GM12875 (cell line): ENCODE measurements around the gene AP1B1.

Source experiments
- H3K4me3 ChIP-seq: one replicate; pipeline ENCODE4 v1.5.1; 2011; ENCODE audit warnings: low read depth, low read length, control low read depth
- TF ChIP-seq, protein P1 (sequence below): IDR thresholded peaks from 2 replicates; pipeline ENCODE4 v1.5.1; 2011; ENCODE audit warnings: low read depth, mild to moderate bottlenecking, control low read depth, inconsistent platforms, low read length, moderate library complexity, borderline replicate concordance; ENCODE audit not compliant: insufficient read depth

Gene AP1B1

GRCh38 chr22:29327089-29327764 is 61.1 kb downstream of the AP1B1 start:
- H3K4me3 ChIP-seq: no peak overlapping the region
- TF ChIP-seq, protein P1, sequence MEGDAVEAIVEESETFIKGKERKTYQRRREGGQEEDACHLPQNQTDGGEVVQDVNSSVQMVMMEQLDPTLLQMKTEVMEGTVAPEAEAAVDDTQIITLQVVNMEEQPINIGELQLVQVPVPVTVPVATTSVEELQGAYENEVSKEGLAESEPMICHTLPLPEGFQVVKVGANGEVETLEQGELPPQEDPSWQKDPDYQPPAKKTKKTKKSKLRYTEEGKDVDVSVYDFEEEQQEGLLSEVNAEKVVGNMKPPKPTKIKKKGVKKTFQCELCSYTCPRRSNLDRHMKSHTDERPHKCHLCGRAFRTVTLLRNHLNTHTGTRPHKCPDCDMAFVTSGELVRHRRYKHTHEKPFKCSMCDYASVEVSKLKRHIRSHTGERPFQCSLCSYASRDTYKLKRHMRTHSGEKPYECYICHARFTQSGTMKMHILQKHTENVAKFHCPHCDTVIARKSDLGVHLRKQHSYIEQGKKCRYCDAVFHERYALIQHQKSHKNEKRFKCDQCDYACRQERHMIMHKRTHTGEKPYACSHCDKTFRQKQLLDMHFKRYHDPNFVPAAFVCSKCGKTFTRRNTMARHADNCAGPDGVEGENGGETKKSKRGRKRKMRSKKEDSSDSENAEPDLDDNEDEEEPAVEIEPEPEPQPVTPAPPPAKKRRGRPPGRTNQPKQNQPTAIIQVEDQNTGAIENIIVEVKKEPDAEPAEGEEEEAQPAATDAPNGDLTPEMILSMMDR: no peak

DNA sequence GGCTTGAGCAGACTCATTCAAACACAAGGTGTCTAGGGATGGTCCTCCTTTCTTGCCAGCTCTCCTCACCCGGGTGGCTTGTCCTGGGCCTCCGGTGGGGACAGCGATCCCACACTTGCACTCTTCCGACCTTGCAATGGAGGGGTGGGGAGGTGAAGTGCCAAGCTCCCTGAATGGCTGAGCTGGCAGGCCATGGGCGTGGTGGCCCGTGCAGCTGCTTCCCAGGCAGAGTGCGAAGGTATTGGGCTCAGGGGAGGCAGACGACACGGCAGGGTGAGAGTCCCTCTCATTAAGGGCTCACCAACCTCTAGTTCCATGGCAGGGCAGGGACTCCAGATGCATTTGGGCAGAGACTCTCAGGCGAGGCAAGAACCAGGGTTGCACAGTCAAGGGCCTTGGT is 61.9 kb downstream of the AP1B1 start:
- TF ChIP-seq, protein P1: no peak

DNA sequence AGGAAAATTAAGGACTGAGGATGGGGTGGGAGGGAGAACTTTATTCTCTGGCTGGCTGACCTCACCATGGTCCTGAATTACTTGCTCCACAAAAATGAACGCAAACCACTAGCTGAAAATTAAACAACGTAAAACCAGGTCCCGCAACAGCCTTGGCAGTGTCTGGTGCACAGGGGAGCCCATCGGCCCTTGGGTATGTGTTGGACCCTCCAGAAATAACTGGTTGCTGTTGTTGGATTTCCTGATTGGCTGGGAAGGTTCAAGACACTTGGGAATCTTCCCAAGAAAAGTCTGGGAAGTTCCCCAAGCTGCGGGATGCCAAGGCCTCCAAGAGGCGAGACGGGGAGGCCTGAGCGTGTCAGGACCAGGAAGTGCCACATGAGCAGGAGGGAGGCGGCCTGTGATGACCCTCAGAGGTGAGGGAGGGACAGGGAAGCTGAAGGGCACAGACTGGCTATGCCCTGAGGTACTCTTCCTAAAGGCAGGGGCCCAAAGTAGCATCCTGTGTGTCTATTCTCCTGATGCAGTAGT is 62.5 kb downstream of the AP1B1 start:
- TF ChIP-seq, protein P1: no peak

More for the DNA sequence above, 61.9 kb downstream of the AP1B1 start:
- H3K4me3 ChIP-seq: no peak overlapping the region

GRCh38 chr22:29325356-29325755 is 63.0 kb downstream of the AP1B1 start:
- H3K4me3 ChIP-seq: no peak overlapping the region
- TF ChIP-seq, protein P1: no peak

More for the DNA sequence above, 62.5 kb downstream of the AP1B1 start:
- H3K4me3 ChIP-seq: no peak overlapping the region

DNA sequence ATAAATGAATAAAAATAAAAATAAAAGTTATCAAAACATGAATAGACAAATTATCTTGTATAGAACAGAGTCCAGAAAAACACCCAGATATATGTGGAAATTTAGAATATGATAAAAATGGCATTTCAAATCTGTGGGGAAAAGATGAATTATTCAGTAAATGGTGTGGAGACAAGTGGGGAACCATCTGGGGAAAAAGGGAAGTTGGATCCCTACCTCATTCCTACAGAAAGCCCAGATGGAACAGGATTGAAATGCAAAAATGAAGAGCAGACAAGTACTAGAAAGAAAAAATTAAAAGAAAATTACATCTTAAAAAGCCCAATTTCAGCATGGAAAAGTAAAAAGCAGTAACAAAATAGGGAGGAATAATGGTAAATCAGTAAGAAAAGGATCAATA is 64.7 kb downstream of the AP1B1 start:
- TF ChIP-seq, protein P1: no peak
- no peak overlapping the region for H3K4me3 ChIP-seq

DNA sequence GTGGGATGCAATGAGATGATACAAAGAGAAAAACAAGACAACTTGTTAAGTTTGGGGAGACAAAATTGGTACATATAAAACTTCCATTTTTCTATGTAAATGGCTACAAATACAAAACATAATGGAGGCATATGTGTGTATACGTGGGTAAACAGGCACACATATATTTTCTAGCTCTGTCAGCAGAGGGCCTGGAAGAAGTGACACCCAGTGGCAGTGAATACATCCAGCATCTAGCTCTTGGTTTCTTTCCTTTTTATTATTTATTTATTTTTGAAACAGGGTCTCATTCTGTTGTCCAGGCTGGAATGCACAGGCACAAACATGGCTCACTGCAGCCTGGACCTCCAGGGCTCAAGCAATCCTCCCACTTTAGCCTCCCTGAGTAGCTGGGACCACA is 67.8 kb downstream of the AP1B1 start:
- TF ChIP-seq, protein P1: no peak

DNA sequence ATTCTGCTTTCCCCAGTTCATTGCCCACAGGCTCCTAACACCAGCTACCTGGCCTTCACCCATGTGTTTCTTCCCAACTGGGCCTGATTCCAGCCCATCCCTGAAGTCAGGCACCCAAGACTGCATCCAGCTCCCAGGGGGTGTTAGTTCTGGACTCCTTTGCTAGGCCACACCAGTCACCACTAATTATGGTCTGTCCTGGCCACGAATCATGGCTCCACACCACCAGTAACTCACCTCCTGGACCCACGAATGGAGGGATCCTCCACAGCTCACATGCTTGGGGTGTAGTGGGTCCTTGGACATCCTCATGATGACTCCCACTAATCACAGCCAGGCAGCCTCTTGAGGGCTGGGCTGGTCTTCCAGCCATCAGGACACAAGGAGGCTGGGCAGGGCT is 69.3 kb downstream of the AP1B1 start:
- TF ChIP-seq, protein P1: no peak
- H3K4me3 ChIP-seq: no peak overlapping the region

More for the DNA sequence above, 67.8 kb downstream of the AP1B1 start:
- H3K4me3 ChIP-seq: no peak overlapping the region
